Stimulated activated CD4-positive, alpha-beta T cell treated with anti-CD3 and anti-CD28 coated beads, Interleukin-1b, Interleukin-23, amount 100 ng/mL, for 48 hours (primary cell): ENCODE results near the gene MYBPHL.

Source experiments
- DNase-seq: peaks from one replicate; pipeline ENCODE4 v3.0.0-alpha.2; 2020

MYBPHL gene

DNA sequence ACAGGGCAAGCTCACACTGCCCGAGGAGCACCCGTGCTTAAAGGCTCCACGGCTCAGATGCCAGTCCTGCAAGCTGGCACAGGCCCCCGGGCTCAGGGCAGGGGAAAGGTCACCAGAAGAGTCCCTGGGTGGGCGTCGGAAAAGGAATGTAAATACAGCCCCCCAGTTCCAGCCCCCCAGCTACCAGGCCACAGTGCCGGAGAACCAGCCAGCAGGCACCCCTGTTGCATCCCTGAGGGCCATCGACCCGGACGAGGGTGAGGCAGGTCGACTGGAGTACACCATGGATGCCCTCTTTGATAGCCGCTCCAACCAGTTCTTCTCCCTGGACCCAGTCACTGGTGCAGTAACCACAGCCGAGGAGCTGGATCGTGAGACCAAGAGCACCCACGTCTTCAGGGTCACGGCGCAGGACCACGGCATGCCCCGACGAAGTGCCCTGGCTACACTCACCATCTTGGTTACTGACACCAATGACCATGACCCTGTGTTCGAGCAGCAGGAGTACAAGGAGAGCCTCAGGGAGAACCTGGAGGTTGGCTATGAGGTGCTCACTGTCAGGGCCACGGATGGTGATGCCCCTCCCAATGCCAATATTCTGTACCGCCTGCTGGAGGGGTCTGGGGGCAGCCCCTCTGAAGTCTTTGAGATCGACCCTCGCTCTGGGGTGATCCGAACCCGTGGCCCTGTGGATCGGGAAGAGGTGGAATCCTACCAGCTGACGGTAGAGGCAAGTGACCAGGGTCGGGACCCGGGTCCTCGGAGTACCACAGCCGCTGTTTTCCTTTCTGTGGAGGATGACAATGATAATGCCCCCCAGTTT, 56.1 kb downstream of the MYBPHL start:
- no peak for DNase-seq

DNA sequence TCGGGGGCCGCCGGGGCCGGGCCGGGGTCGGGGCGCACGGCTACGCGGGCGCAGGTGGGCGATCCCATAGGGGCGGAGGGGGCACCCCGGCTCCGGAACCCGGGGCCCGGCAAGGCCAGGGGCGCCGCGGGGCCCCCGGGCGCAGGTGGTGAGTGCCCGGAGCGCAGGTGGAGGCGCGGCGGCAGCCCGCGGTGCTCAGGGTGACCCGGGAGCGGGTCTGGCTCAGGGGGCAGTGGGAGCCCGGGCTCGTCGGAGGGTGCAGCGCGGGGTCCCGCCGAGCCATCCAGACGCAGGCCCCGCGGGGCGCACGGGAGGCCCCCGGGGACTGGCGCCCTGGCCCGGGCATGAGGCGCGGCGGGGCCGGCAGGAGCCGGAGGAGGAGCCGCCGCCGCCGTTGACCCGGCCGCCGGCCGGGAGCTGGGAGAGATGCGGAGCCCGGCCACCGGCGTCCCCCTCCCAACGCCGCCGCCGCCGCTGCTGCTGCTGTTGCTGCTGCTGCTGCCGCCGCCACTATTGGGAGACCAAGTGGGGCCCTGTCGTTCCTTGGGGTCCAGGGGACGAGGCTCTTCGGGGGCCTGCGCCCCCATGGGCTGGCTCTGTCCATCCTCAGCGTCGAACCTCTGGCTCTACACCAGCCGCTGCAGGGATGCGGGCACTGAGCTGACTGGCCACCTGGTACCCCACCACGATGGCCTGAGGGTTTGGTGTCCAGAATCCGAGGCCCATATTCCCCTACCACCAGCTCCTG, 57.0 kb downstream of the MYBPHL start:
- DNase-seq, result no peak

GRCh38 chr1:109248797-109249629, 57.8 kb downstream of the MYBPHL start, which contains the start of gene CELSR2:
CELSR2 (plus strand) TSS chr1:109249539; CDS start chr1:109250080, 541 bp downstream.
- peak; percentile 49 for DNase-seq

GRCh38 chr1:109248444-109248796, 58.4 kb downstream of the MYBPHL start:
- DNase-seq, result no peak

- DNase-seq, result no peak
These were observed 59.1 kb downstream of the MYBPHL start for GRCh38 chr1:109247401-109248365.

DNA sequence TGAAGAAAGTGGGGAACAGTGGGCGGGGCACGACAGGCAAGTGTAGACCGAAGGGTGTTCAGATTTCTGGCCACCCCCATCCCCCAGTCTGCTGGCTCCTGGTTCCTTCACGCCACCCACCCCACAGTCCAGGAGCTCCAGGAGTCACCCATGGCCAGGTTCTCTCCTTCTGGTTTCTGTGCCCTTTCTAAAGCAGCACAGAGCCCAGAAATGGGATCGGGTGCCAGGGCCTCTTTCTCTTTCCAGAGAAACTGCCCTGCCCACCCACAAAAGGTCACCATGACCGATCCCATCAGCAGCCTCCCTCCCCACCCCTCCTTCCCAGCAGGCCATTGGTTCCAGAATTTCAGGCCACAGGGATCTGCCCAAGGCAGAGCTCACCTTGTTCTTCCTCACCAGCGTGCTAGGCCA, 60.7 kb downstream of the MYBPHL start:
- DNase-seq, result no peak

GRCh38 chr1:109243860-109244552, 62.8 kb downstream of the MYBPHL start:
- no peak for DNase-seq

GRCh38 chr1:109243221-109243620, 63.6 kb downstream of the MYBPHL start:
- DNase-seq, result no peak

DNA sequence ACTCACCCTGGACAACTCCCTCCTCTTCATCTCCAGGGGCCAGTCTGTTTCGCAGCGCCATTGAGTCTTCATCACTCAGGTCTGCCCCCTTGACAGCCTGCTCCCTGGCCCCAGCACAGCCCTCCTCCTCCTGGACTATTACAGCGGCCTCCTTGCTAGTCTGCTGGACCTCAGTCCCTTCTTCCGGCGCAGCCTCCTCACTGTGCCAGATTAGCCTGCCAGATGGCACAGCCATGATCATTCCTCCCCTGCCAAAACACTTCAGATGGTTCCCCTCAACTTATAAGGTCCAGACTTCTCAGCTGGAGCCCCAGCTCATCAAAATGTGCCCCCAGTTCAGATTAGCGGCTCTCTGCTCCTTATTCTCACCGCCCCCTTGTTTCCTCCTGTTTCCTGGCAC, 64.4 kb downstream of the MYBPHL start:
- DNase-seq, result no peak
